Stromal cell of bone marrow (primary cell): ENCODE data around the gene FOLR1.

ENCODE experiments used
- DNase-seq: peaks from one replicate; pipeline ENCODE4 v3.0.0-alpha.2; 2012; ENCODE audit warnings: low read depth

FOLR1 gene

GRCh38 chr11:72235351-72236057, 43.6 kb downstream of the FOLR1 start:
- no peak for DNase-seq

- no peak for DNase-seq
These were observed 44.2 kb downstream of the FOLR1 start for GRCh38 chr11:72236083-72236697.

- DNase-seq = no peak
These were observed 44.8 kb downstream of the FOLR1 start for GRCh38 chr11:72236774-72237111.

GRCh38 chr11:72237112-72237931, 45.4 kb downstream of the FOLR1 start:
- DNase-seq = no peak

- no peak for DNase-seq
These were observed 46.1 kb downstream of the FOLR1 start for GRCh38 chr11:72238040-72238450.

GRCh38 chr11:72238492-72239312, 46.8 kb downstream of the FOLR1 start:
- no peak for DNase-seq

GRCh38 chr11:72239313-72239848, 47.4 kb downstream of the FOLR1 start:
- DNase-seq = no peak

- no peak for DNase-seq
These were observed 48.0 kb downstream of the FOLR1 start for GRCh38 chr11:72239849-72240460.

- DNase-seq = no peak
These were observed 48.7 kb downstream of the FOLR1 start for GRCh38 chr11:72240461-72241290.

- DNase-seq = no peak
These were observed 49.4 kb downstream of the FOLR1 start for GRCh38 chr11:72241291-72241781.

GRCh38 chr11:72242141-72242540, 50.2 kb downstream of the FOLR1 start:
- DNase-seq = no peak

GRCh38 chr11:72243173-72244059, 51.5 kb downstream of the FOLR1 start:
- DNase-seq = no peak

GRCh38 chr11:72244060-72244360, 52.1 kb downstream of the FOLR1 start, which contains the start of gene PHOX2A:
PHOX2A (minus strand) TSS chr11:72244176; CDS start chr11:72244004, 172 bp downstream.
- no peak for DNase-seq

GRCh38 chr11:72244361-72245262, 52.7 kb downstream of the FOLR1 start:
- DNase-seq = no peak

GRCh38 chr11:72245263-72245816, 53.4 kb downstream of the FOLR1 start:
- no peak for DNase-seq
